Lower lobe of right lung (tissue), 2 donors: ENCODE data around the gene CAPS. TPM values are rescaled to one million over a fixed set of nuclear protein-coding genes. Genes with fewer than 3 reads are reported as not detected.

Source experiments
- ATAC-seq, 2 donors: fragments of 200-7000 bp; cut with Tn5 transposase; one replicate each; pipeline ENCODE4 v1.9.1; 2020 to 2022; ENCODE audit warnings: mild to moderate bottlenecking in 2 of 2, moderate library complexity in 2 of 2
- DNase-seq: peaks from one replicate; pipeline ENCODE4 v3.0.0-alpha.2; 2020
- H3K27ac ChIP-seq: fragments of 200-600 bp; one replicate; pipeline ENCODE4 v1.8.0; 2022
- H3K27me3 ChIP-seq: fragments of 200-600 bp; one replicate; pipeline ENCODE4 v1.8.0; 2022; ENCODE audit warnings: low read depth
- H3K36me3 ChIP-seq: fragments of 200-600 bp; one replicate; pipeline ENCODE4 v1.8.0; 2022; ENCODE audit warnings: mild to moderate bottlenecking
- H3K4me1 ChIP-seq: fragments of 200-600 bp; one replicate; pipeline ENCODE4 v1.8.0; 2022
- H3K4me3 ChIP-seq: fragments of 200-600 bp; one replicate; pipeline ENCODE4 v1.8.0; 2022; ENCODE audit warnings: mild to moderate bottlenecking
- H3K9me3 ChIP-seq: fragments of 200-600 bp; one replicate; pipeline ENCODE4 v1.8.0; 2022
- intact Hi-C: fragments of 100-400 bp; cut with DNase I; formaldehyde crosslinking; loops from one replicate; pipeline ENCODE4 v1.11.0; 2022
- total RNA-seq: library from RNA; stranded (reverse); fragmentation: NEBNext Ultra II Directional; extraction: Animal tissue kit (Norgen Biotek cat#: 25700); gene quantifications from one replicate; pipeline ENCODE4 v1.2.1, GENCODE V29; 2021
- TF ChIP-seq, protein P1 (sequence below): fragments of 200-600 bp; IDR thresholded peaks from one replicate; pipeline ENCODE4 v1.8.0; 2022; ENCODE audit warnings: antibody characterized with exemption, mild to moderate bottlenecking
- donor health status: DM: no; HTN: yes; CAD: no; lungs with severe emphysema.

Gene CAPS
- total RNA-seq, 1 donor from 2014 or later, result 76.7 TPM

DNA sequence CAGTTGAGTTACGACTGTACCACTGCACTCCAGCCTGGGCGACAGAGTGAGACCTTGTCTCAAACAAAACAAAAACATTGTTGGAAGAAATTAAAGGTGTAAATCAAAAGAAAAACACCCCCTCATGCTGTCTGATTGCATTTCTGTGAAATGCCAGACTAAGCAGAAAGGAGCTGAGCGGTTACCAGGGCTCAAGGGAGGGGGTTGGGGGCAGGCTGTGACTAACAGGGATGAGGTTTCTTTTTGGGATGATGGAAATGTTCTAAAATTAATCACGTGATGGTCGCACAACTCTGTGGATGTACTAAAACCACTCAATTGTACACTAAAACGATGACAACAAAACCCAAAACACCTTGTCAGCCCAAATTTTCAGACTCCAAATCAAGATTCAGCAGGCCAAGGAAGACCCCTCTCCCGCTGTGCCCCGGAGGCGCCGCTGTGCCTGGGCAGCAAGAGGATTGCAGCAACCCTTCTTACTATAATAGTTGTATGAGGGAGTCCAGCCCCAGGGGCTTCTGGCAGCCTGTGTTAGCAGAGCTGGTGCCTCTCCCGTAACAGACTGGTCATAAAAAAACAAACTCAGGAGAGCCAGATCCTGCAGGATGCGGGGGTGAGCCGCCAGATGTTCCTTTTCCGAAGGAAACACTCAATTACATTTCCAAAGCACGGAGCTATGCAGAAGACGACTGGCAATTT lies 20.9 kb downstream of the CAPS start:
- Histone ChIP-seq H3K36me3 (peaks cover 95% of the 10 kb centered on the region), H3K27me3 (no peaks in the 10 kb centered on the region), H3K9me3 (no peaks in the 10 kb centered on the region), H3K4me3 (no peak overlapping the region), H3K4me1 (peaks cover 25% of the 10 kb centered on the region), H3K27ac (peak overlapping the region; percentile 36)
- intact Hi-C loops, result no loop called here
- DNase-seq (no peak), ATAC-seq (peak; percentile 27 to 41)
- TF ChIP-seq, protein P1, sequence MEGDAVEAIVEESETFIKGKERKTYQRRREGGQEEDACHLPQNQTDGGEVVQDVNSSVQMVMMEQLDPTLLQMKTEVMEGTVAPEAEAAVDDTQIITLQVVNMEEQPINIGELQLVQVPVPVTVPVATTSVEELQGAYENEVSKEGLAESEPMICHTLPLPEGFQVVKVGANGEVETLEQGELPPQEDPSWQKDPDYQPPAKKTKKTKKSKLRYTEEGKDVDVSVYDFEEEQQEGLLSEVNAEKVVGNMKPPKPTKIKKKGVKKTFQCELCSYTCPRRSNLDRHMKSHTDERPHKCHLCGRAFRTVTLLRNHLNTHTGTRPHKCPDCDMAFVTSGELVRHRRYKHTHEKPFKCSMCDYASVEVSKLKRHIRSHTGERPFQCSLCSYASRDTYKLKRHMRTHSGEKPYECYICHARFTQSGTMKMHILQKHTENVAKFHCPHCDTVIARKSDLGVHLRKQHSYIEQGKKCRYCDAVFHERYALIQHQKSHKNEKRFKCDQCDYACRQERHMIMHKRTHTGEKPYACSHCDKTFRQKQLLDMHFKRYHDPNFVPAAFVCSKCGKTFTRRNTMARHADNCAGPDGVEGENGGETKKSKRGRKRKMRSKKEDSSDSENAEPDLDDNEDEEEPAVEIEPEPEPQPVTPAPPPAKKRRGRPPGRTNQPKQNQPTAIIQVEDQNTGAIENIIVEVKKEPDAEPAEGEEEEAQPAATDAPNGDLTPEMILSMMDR, result no peak

DNA sequence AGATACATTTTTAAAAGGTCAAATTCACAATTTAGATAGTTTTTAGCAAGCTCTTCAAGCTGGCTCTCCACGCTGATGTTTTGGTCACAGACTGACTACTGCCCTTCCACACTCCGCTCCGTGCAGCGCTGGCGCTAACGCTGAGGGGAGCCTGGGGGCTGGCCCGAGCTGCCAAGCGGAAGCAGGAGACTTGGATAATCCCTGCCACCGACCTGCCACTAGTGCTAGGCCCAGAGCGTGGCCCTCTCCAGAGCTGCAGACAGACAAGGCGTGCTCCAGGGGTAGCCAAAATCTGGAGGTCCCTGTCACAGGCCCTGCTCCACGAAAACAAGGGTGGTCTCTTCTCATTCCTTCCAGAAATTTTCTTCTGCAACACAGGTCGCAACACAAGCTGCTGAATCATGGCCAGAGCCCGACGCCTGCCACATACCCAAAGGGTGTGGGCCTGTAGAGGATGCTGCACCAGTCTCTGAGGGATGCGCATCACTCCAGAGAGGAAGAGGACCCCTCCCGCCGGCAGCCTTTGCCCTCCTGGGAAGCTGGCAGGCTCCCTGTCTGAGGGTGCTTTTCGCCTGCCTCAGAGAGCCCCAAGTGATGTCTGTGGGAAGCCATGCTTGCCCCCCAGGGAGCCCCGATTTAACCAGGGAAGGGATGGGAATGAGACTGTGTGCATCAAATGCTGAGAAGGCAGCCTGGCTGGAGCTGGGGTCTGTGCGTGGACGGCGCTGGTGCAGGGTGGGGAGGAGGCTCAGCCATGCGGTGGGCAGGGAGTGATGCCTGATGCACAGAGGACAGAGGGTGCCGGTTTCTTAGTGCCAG lies 21.6 kb downstream of the CAPS start:
- Histone ChIP-seq H3K4me1 (peaks cover 25% of the 10 kb centered on the region), H3K36me3 (peaks cover 95% of the 10 kb centered on the region), H3K9me3 (no peaks in the 10 kb centered on the region), H3K4me3 (no peak overlapping the region), H3K27me3 (no peaks in the 10 kb centered on the region), H3K27ac (peak overlapping the region; percentile 11)
- DNase-seq (no peak), ATAC-seq (peak; percentile 20 to 43)
- intact Hi-C loops, result no loop called here
- TF ChIP-seq, protein P1, result no peak

DNA sequence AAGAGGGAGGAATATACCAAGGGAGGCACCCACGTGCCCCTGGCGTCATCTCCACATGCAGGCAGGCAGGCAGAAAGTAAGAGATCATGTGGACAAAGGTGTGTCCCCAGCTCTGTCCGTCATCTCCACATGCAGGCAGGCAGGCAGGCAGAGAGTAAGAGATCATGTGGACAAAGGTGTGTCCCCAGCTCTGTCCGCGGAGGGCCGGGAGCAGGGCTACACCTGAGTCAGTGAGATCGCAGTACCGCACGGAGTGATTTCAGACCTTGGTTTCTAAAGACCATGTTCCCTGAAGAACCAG lies 22.2 kb downstream of the CAPS start:
- no peak overlapping the region for H3K27ac ChIP-seq
- intact Hi-C loops, result no loop called here
- H3K9me3 ChIP-seq, result no peaks in the 10 kb centered on the region
- DNase-seq (no peak), ATAC-seq (no peak)
- no peaks in the 10 kb centered on the region for H3K27me3 ChIP-seq
- TF ChIP-seq, protein P1, result no peak
- H3K4me1 ChIP-seq, result peaks cover 25% of the 10 kb centered on the region
- H3K36me3 ChIP-seq, result peaks cover 95% of the 10 kb centered on the region
- no peak overlapping the region for H3K4me3 ChIP-seq

DNA sequence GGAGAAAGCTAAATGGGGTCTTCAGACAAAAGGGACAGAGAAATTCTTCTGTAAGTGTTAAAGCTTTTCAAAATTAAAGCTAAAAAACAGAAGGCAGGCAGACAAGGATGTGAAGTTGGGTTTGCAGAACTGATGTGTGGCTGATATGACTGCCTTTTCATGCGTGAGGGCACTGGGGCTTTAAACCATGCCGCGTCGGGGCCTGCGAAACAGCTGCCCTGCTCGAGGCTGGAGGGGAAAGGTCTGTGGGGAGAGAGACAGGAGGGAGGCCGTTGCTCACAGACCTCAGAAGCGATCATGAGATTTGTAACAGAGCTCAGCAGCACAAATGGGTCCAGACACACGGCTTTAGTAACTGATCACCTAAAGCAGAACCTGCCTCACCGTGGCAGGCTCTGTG lies 23.5 kb downstream of the CAPS start:
- TF ChIP-seq, protein P1, result no peak
- Histone ChIP-seq H3K27ac (no peak overlapping the region), H3K4me1 (peaks cover 25% of the 10 kb centered on the region), H3K9me3 (no peaks in the 10 kb centered on the region), H3K36me3 (peaks cover 84% of the 10 kb centered on the region), H3K27me3 (no peaks in the 10 kb centered on the region), H3K4me3 (no peak overlapping the region)
- intact Hi-C loops, result no loop called here
- no peak for DNase-seq
- ATAC-seq, result no peak

DNA sequence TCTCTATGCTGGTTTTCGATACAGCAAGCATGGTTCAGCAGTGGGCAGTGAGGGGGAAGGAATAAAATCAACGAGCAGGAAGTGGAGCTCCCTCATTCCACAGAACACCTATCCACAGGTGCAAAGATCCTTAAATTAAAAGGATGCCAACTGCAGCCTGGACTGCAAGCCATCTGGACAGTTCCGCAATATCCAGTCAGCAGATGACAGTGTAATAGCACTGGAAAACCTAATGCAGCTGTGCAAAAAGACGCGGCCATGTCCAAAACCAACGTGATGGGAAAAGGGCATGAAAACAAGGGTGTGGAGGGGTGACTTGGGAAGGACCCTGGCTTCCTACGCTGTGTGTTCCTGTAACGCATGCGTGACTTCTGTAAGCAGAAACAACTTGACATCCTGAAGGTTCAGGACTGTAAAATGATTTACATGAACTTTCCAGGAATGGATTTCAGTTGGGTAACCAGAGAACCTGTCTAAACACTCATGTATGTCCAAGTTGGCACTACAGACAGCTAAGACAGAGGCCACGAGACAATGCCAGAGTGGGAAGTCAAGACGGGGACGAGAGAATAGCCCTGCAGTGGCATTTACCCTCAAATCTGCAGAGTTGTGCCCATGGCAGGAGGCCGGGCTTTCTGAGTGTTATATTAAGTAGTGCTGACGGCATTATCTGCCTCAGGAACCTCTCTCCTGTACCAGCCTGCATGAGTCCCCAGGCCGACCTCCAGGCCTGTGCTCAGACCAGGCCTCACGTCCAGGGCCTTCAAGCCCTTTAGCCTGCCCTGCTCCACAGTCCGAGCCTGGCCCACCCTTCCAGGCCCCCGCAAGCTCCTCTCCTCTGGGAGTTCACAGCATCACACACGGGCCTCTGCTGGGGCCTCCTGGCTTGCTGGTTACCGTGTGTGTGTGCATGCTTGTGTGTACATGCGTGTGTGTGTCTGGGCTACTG lies 26.5 kb downstream of the CAPS start:
- Histone ChIP-seq H3K27ac (no peak overlapping the region), H3K36me3 (peaks cover 67% of the 10 kb centered on the region), H3K4me3 (no peak overlapping the region), H3K9me3 (no peaks in the 10 kb centered on the region), H3K27me3 (no peaks in the 10 kb centered on the region), H3K4me1 (peaks cover 8% of the 10 kb centered on the region)
- DNase-seq (no peak), ATAC-seq (no peak)
- intact Hi-C loops, result no loop called here
- TF ChIP-seq, protein P1, result no peak
